PC-3 (cell line): ENCODE results near the gene SNRPA1. TPM values are rescaled to one million over a fixed set of nuclear protein-coding genes. Genes with fewer than 3 reads are reported as not detected.

Experiments used
- ATAC-seq: fragments of 200-7000 bp; cut with Tn5 transposase; 2 replicates; pipeline ENCODE4 v1.9.1; 2020; ENCODE audit warnings: mild to moderate bottlenecking, moderate library complexity
- Bru-seq: library from RNA; stranded (reverse); fragments of 400-500 nt; gene quantifications from one replicate; lab custom pipeline; 2021; lab: Mats Ljungman, UMichigan
- BruChase-seq, 2 experiments: library from RNA; stranded (reverse); fragments of 400-500 nt; gene quantifications; one replicate each; lab custom pipeline; 2021; lab: Mats Ljungman, UMichigan
- BruUV-seq: library from RNA; stranded (reverse); fragments of 400-500 nt; replicated peaks from 2 replicates; lab custom pipeline; 2021; lab: Mats Ljungman, UMichigan
- CTCF ChIA-PET: fragments of 300-600 bp; sonication (Branson Sonifier 250); formaldehyde crosslinking; loops from one replicate; lab custom pipeline; 2022; ENCODE audit warnings: antibody characterized with exemption; lab: Charles Lee
- POLR2A ChIA-PET: fragments of 300-600 bp; sonication (Branson Sonifier 250); formaldehyde crosslinking; loops from one replicate; lab custom pipeline; 2022; ENCODE audit warnings: antibody characterized with exemption; ENCODE audit not compliant: unreplicated experiment; lab: Charles Lee
- DNase-seq: peaks from one replicate; pipeline ENCODE4 v3.0.0-alpha.2; 2015
- H2AFZ ChIP-seq: fragments of 300-600 bp; sonication (generic); 2 replicates; pipeline ENCODE4 v1.6.0; 2016; ENCODE audit warnings: antibody characterized with exemption, low read length
- H3F3A ChIP-seq: fragments of 300-600 bp; sonication (generic); one replicate; pipeline ENCODE4 v1.6.0; 2017; ENCODE audit warnings: antibody characterized with exemption, low read length, control low read depth, mild to moderate bottlenecking; ENCODE audit not compliant: unreplicated experiment
- H3K27ac ChIP-seq: fragments of 300-600 bp; sonication (generic); 2 replicates; pipeline ENCODE4 v1.5.1; 2016; ENCODE audit warnings: mild to moderate bottlenecking, low read length
- H3K27me3 ChIP-seq: fragments of 300-600 bp; sonication (generic); 2 replicates; pipeline ENCODE4 v1.6.1; 2016; ENCODE audit warnings: low read length, mixed read lengths
- H3K36me3 ChIP-seq: fragments of 300-600 bp; sonication (generic); 2 replicates; pipeline ENCODE4 v1.6.1; 2016; ENCODE audit warnings: low read depth, mixed run types, low read length, mixed read lengths
- H3K4me1 ChIP-seq: fragments of 300-600 bp; sonication (generic); 2 replicates; pipeline ENCODE4 v1.5.1; 2016; ENCODE audit warnings: low read length; ENCODE audit not compliant: insufficient read depth
- H3K4me2 ChIP-seq: fragments of 300-600 bp; sonication (generic); 2 replicates; pipeline ENCODE4 v1.6.0; 2016; ENCODE audit warnings: low read length
- H3K4me3 ChIP-seq: fragments of 300-600 bp; sonication (generic); 2 replicates; pipeline ENCODE4 v1.5.1; 2016; ENCODE audit warnings: mild to moderate bottlenecking, low read length, mixed read lengths
- H3K79me2 ChIP-seq: fragments of 300-600 bp; sonication (generic); 2 replicates; pipeline ENCODE4 v1.6.1; 2017; ENCODE audit warnings: low read length, mixed read lengths
- H3K9ac ChIP-seq: fragments of 300-600 bp; sonication (generic); 2 replicates; pipeline ENCODE4 v1.6.0; 2016; ENCODE audit warnings: mild to moderate bottlenecking, low read length
- H3K9me2 ChIP-seq: fragments of 300-600 bp; sonication (generic); replicated peaks from 2 replicates; pipeline ENCODE4 v1.6.1; 2016; ENCODE audit warnings: mixed run types, low read length, mixed read lengths
- H3K9me3 ChIP-seq: fragments of 300-600 bp; sonication (generic); 2 replicates; pipeline ENCODE4 v1.6.1; 2016; ENCODE audit warnings: low read length, mixed read lengths
- H4K20me1 ChIP-seq: fragments of 300-600 bp; sonication (generic); 2 replicates; pipeline ENCODE4 v1.6.1; 2016; ENCODE audit warnings: low read length, mixed read lengths
- EZH2 ChIP-seq: fragments of 300-600 bp; sonication (generic); IDR thresholded peaks from one replicate; pipeline ENCODE4 v1.6.1; 2017; ENCODE audit warnings: antibody characterized with exemption, mild to moderate bottlenecking, low read length; ENCODE audit not compliant: unreplicated experiment
- EZH2phosphoT487 ChIP-seq: fragments of 300-600 bp; sonication (generic); IDR thresholded peaks from 2 replicates; pipeline ENCODE4 v1.6.1; 2018; ENCODE audit warnings: mild to moderate bottlenecking, antibody characterized with exemption, low read length, borderline replicate concordance
- intact Hi-C: fragments of 100-400 bp; cut with micrococcal nuclease; formaldehyde crosslinking; loops from 2 replicates; pipeline ENCODE4 v1.9.0; 2023
- long read RNA-seq: library from polyadenylated mRNA; unstranded; transcript quantifications from one replicate; pipeline ENCODE4 v2.0.0, GENCODE V29; 2021; ENCODE audit not compliant: unreplicated experiment
- total RNA-seq: library from RNA; depleted of rRNA; stranded (reverse); fragments of >200 nt; gene quantifications from 2 replicates; pipeline ENCODE4 v1.2.3, GENCODE V29; 2014; rRNA removed
- TF ChIP-seq, protein P1 (sequence below): fragments of 300-600 bp; sonication (generic); conservative IDR thresholded peaks from 2 replicates; pipeline ENCODE4 v1.5.1; 2017; ENCODE audit warnings: antibody characterized with exemption, low read depth, mild to moderate bottlenecking, low read length

SNRPA1 gene
- total RNA-seq (66.1 and 68.2 TPM in 2 replicates), Bru-seq, nascent RNA (percentile 90 among the genes with signal in this experiment), BruChase-seq, experiment 1, labeled RNA remaining after a 6-hour chase (percentile 84 among the genes with signal in this experiment), BruChase-seq, experiment 2, labeled RNA remaining after a 2-hour chase (percentile 89 among the genes with signal in this experiment)
- long read RNA-seq, transcript SNRPA1-207 (8 exons, 924 nt) = minor isoform, 8 of 167 reads
- long read RNA-seq, transcript SNRPA1-205 (7 exons, 2,108 nt) = minor isoform, 9 of 167 reads
- long read RNA-seq, transcript SNRPA1-201 (9 exons, 1,055 nt) = major isoform, 44 of 167 reads
- long read RNA-seq, partial matches to known transcripts = 100 of 167 reads
- long read RNA-seq, other reads (novel, unspliced or antisense) = 4 of 167 reads

DNA sequence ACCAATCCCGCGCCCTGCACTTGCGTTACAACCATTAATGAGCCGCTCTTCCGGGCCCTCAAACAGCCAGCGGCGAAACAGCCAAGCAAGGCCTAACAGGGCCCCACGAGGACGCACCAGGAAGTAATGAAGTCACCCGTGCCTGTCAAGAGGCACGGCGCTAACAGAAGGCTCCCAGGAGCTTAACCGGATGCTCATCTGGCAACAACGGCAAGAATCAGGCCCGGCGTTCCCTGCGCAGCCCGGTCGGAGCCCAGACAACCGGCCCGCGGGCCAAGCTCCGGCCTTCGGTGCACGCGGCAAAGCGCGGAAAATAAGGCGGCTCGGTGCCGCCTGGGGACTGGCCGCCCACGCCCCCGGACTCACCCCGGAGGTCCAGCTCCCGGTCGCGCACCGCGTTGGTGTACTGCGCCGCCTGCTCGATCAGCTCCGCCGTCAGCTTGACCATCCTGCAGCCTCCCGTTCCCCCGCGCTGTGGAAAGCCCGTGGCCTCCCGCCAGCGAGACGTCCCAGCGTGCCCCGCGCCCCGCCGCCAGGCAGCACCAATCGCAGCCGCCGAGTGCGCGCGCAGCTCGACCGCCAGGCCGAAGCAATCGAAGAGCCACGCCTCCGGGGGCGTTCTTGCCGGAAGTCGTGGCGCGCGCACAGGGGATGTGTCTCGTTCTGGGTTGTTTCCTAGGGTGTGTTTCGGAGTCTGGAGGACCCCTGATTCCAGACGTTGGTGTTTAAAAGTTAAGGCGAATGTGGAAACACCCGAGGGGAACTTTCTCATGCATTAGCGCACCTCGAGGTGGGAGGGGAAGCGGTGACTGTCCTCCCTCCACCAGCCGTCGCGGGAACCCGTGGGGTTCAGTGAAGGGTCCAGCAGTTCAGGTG, at the start of gene SNRPA1:
Gene SNRPA1 (minus strand): TSS at position 518 of the 876 bp plus-strand sequence. CDS start 70 bp downstream, at position 448.
- H3K27me3 ChIP-seq = no peaks in the 10 kb centered on the region
- ChIA-PET CTCF (no interaction called here), POLR2A (interaction anchor here (0.5 kb wide), 1 partner anchor 321 kb away, joined by 3 read pairs; no protein-coding TSS in a partner anchor)
- H2AFZ ChIP-seq = peak within 1 kb of the TSS; percentile 94
- intact Hi-C loops = loop anchor here (2.0 to 10.0 kb wide), 2 partner anchors 280 to 346 kb away; no protein-coding TSS in a partner anchor
- peak within 1 kb of the TSS; percentile 100 for H3K4me3 ChIP-seq
- H3K4me1 ChIP-seq = peaks cover 32% of the 10 kb centered on the region
- peak within 1 kb of the TSS; percentile 98 for H3K9ac ChIP-seq
- peaks cover 4% of the 10 kb centered on the region for H3F3A ChIP-seq
- peak; percentile 95 for DNase-seq
- peaks cover 50% of the 10 kb centered on the region for H3K79me2 ChIP-seq
- peak; percentile 62 for ATAC-seq
- TF ChIP-seq EZH2phosphoT487 (no peak), EZH2 (no peak)
- TF ChIP-seq, protein P1, sequence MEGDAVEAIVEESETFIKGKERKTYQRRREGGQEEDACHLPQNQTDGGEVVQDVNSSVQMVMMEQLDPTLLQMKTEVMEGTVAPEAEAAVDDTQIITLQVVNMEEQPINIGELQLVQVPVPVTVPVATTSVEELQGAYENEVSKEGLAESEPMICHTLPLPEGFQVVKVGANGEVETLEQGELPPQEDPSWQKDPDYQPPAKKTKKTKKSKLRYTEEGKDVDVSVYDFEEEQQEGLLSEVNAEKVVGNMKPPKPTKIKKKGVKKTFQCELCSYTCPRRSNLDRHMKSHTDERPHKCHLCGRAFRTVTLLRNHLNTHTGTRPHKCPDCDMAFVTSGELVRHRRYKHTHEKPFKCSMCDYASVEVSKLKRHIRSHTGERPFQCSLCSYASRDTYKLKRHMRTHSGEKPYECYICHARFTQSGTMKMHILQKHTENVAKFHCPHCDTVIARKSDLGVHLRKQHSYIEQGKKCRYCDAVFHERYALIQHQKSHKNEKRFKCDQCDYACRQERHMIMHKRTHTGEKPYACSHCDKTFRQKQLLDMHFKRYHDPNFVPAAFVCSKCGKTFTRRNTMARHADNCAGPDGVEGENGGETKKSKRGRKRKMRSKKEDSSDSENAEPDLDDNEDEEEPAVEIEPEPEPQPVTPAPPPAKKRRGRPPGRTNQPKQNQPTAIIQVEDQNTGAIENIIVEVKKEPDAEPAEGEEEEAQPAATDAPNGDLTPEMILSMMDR = no peak
- peak within 1 kb of the TSS; percentile 81 for H3K4me2 ChIP-seq
- no TSS peak for BruUV-seq
- no peaks in the 10 kb centered on the region for H3K9me2 ChIP-seq
- H3K27ac ChIP-seq = peak within 1 kb of the TSS; percentile 82
- H3K9me3 ChIP-seq = no peaks in the 10 kb centered on the region
- peaks cover 36% of the 10 kb centered on the region for H4K20me1 ChIP-seq
- peaks cover 13% of the 10 kb centered on the region for H3K36me3 ChIP-seq

DNA sequence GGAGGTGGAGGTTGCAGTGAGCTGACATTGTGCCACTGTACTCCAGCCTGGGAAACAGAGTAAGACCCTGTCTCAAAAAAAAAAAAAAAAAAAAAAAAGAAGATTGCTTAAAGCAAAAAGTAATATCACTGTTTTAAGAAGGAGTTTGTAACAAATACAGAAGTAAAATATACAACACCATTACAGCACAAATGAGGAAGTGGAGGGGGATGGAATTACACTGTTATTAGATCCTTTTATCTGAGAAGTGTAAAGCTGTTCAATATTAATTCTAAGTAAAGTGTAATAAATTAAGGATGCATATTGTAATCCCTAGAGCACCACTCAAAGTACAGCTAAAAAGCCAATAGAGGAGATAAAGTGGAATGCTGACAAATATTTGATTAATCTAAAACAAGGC, 47.0 kb upstream of the SNRPA1 start:
- no peaks in the 10 kb centered on the region for H3K79me2 ChIP-seq
- DNase-seq (no peak), ATAC-seq (no peak)
- no peak overlapping the region for H3K27ac ChIP-seq
- H3K4me2 ChIP-seq = no peak overlapping the region
- POLR2A ChIA-PET = no interaction called here
- TF ChIP-seq, protein P1 = no peak
- no peak for TF ChIP-seq EZH2phosphoT487
- no peak for TF ChIP-seq EZH2
- H3K4me1 ChIP-seq = no peaks in the 10 kb centered on the region
- no peaks in the 10 kb centered on the region for H3F3A ChIP-seq
- no TSS peak for BruUV-seq
- peaks cover 51% of the 10 kb centered on the region for H3K27me3 ChIP-seq
- H3K36me3 ChIP-seq = no peaks in the 10 kb centered on the region
- no peak overlapping the region for H3K4me3 ChIP-seq
- CTCF ChIA-PET = no interaction called here
- no peaks in the 10 kb centered on the region for H3K9me3 ChIP-seq
- no peaks in the 10 kb centered on the region for H4K20me1 ChIP-seq
- no peaks in the 10 kb centered on the region for H3K9me2 ChIP-seq
- no peak overlapping the region for H3K9ac ChIP-seq
- intact Hi-C loops = no loop called here
- no peak overlapping the region for H2AFZ ChIP-seq
